DND-41 (cell line): Measurements from ENCODE around the gene RGL1.

Source experiments
- ATAC-seq: fragments of 200-7000 bp; cut with Tn5 transposase; 3 replicates; pipeline ENCODE4 v1.9.1; 2021; ENCODE audit warnings: low read depth; ENCODE audit not compliant: insufficient read depth
- DNase-seq: peaks from one replicate; pipeline ENCODE4 v3.0.0-alpha.2; 2020
- H2AFZ ChIP-seq: 2 replicates; pipeline ENCODE4 v1.6.0; 2012; ENCODE audit warnings: low read depth, low read length
- H3K27ac ChIP-seq: 2 replicates; pipeline ENCODE4 v1.5.1; 2012; ENCODE audit warnings: low read length, inconsistent platforms
- H3K27me3 ChIP-seq: fragments of 200-600 bp; sonication (generic); 2 replicates; pipeline ENCODE4 v1.6.0; 2012; ENCODE audit warnings: low read length, mild to moderate bottlenecking, inconsistent platforms; ENCODE audit not compliant: insufficient read depth, poor library complexity
- H3K36me3 ChIP-seq: 2 replicates; pipeline ENCODE4 v1.5.1; 2012; ENCODE audit warnings: low read length, inconsistent platforms; ENCODE audit not compliant: insufficient read depth
- H3K4me1 ChIP-seq: 2 replicates; pipeline ENCODE4 v1.5.1; 2012; ENCODE audit warnings: mild to moderate bottlenecking, low read length; ENCODE audit not compliant: insufficient read depth
- H3K4me2 ChIP-seq: 2 replicates; pipeline ENCODE4 v1.6.0; 2012; ENCODE audit warnings: mild to moderate bottlenecking, moderate library complexity, low read length, inconsistent platforms; ENCODE audit not compliant: insufficient read depth
- H3K4me3 ChIP-seq, 2 experiments: fragments of 200-600 bp in 1 of 2; shearing (Covaris generic) in 1 of 2; 2 replicates each; pipeline ENCODE4 v1.5.1; 2012 to 2016; ENCODE audit warnings: inconsistent platforms in 2 of 2, low read length in 2 of 2, mild to moderate bottlenecking in 2 of 2, low read depth in 1 of 2, moderate library complexity in 1 of 2
- H3K79me2 ChIP-seq: 2 replicates; pipeline ENCODE4 v1.6.0; 2012; ENCODE audit warnings: low read length, inconsistent platforms; ENCODE audit not compliant: insufficient read depth
- H3K9ac ChIP-seq: 2 replicates; pipeline ENCODE4 v1.6.0; 2012; ENCODE audit warnings: low read depth, mild to moderate bottlenecking, inconsistent platforms, low read length, moderate library complexity
- H3K9me3 ChIP-seq: 2 replicates; pipeline ENCODE4 v1.5.1; 2012; ENCODE audit warnings: low read length, moderate library complexity, mild to moderate bottlenecking, inconsistent platforms; ENCODE audit not compliant: insufficient read depth, severe bottlenecking
- H4K20me1 ChIP-seq: 2 replicates; pipeline ENCODE4 v1.6.0; 2012; ENCODE audit warnings: low read length; ENCODE audit not compliant: insufficient read depth
- EZH2 ChIP-seq: IDR thresholded peaks from 3 replicates; pipeline ENCODE4 v1.6.1; 2012; ENCODE audit warnings: borderline replicate concordance, low read depth, mild to moderate bottlenecking, moderate library complexity, low read length, inconsistent platforms; ENCODE audit not compliant: severe bottlenecking
- TF ChIP-seq, protein P1 (sequence below): IDR thresholded peaks from 2 replicates; pipeline ENCODE4 v1.5.1; 2012; ENCODE audit warnings: borderline replicate concordance, low read length, moderate library complexity, mild to moderate bottlenecking; ENCODE audit not compliant: poor library complexity, severe bottlenecking; ENCODE audit errors: extremely low read depth

RGL1 gene

DNA sequence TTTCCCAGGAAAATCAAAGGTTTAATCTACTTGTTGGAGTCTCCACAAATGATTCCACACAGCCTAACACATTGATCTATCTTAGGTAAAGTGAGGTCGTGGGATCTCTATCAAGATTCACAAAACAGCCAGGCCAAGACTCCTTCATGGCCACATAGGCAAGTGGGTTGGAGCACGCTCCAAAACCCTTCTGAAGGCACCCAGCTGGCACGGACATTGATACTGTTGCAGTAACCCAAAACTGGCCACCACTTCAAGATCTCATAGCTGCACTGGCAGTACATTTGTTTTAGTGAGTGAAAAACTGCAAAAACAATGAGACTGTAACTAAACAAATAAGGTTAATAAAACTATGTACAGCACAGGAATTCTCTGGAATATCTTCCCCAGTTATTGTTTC is 170.7 kb downstream of the RGL1 start:
- Histone ChIP-seq H3K27ac (no peak overlapping the region), H3K36me3 (no peaks in the 10 kb centered on the region), H3K4me3 (no peak overlapping the region), H3K79me2 (no peaks in the 10 kb centered on the region), H4K20me1 (no peaks in the 10 kb centered on the region), H3K4me2 (no peak overlapping the region), H3K9ac (no peak overlapping the region), H2AFZ (no peak overlapping the region), H3K4me1 (no peaks in the 10 kb centered on the region), H3K27me3 (peaks cover 17% of the 10 kb centered on the region), H3K9me3 (no peaks in the 10 kb centered on the region)
- DNase-seq (no peak), ATAC-seq (no peak)
- no peak for TF ChIP-seq EZH2
- TF ChIP-seq, protein P1, sequence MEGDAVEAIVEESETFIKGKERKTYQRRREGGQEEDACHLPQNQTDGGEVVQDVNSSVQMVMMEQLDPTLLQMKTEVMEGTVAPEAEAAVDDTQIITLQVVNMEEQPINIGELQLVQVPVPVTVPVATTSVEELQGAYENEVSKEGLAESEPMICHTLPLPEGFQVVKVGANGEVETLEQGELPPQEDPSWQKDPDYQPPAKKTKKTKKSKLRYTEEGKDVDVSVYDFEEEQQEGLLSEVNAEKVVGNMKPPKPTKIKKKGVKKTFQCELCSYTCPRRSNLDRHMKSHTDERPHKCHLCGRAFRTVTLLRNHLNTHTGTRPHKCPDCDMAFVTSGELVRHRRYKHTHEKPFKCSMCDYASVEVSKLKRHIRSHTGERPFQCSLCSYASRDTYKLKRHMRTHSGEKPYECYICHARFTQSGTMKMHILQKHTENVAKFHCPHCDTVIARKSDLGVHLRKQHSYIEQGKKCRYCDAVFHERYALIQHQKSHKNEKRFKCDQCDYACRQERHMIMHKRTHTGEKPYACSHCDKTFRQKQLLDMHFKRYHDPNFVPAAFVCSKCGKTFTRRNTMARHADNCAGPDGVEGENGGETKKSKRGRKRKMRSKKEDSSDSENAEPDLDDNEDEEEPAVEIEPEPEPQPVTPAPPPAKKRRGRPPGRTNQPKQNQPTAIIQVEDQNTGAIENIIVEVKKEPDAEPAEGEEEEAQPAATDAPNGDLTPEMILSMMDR: no peak

GRCh38 chr1:183977717-183978116 is 172.8 kb downstream of the RGL1 start:
- no peak for DNase-seq
- H3K79me2 ChIP-seq: no peaks in the 10 kb centered on the region
- H3K9ac ChIP-seq: no peak overlapping the region
- H3K4me3 ChIP-seq: no peak overlapping the region
- H3K27me3 ChIP-seq: peaks cover 10% of the 10 kb centered on the region
- H3K4me2 ChIP-seq: no peak overlapping the region
- no peak overlapping the region for H2AFZ ChIP-seq
- H4K20me1 ChIP-seq: no peaks in the 10 kb centered on the region
- H3K27ac ChIP-seq: no peak overlapping the region
- H3K36me3 ChIP-seq: no peaks in the 10 kb centered on the region
- H3K9me3 ChIP-seq: no peaks in the 10 kb centered on the region
- no peak for ATAC-seq
- no peaks in the 10 kb centered on the region for H3K4me1 ChIP-seq
- no peak for TF ChIP-seq EZH2
- TF ChIP-seq, protein P1: no peak
